Measurements from ENCODE around the gene CA11.

CA11 gene

DNA sequence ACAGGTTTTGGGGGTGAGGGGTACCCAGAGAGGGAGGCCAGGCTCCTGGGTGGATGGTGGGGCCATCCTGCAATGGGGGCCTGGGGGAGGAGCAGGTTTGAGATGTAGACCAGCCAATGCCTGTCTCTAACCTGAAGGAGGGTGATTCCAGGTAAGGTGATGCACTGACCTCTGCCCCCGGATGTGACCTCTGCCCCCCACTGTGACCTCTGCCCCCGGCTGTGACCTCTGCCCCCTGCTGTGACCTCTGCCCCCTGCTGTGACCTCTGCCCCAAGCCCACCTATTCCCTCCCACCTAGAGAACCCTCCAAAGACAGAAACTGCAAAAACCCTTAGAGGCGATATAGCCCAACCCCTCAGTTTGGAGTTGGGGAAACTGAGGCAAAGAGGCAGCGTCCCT lies 49.8 kb downstream of the CA11 start:
- TF ChIP-seq, protein P1, sequence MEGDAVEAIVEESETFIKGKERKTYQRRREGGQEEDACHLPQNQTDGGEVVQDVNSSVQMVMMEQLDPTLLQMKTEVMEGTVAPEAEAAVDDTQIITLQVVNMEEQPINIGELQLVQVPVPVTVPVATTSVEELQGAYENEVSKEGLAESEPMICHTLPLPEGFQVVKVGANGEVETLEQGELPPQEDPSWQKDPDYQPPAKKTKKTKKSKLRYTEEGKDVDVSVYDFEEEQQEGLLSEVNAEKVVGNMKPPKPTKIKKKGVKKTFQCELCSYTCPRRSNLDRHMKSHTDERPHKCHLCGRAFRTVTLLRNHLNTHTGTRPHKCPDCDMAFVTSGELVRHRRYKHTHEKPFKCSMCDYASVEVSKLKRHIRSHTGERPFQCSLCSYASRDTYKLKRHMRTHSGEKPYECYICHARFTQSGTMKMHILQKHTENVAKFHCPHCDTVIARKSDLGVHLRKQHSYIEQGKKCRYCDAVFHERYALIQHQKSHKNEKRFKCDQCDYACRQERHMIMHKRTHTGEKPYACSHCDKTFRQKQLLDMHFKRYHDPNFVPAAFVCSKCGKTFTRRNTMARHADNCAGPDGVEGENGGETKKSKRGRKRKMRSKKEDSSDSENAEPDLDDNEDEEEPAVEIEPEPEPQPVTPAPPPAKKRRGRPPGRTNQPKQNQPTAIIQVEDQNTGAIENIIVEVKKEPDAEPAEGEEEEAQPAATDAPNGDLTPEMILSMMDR (conservative IDR thresholded peaks at IDR 0.05; ENCODE audit: low read depth): no peak
- no peak overlapping the region for H3K27ac ChIP-seq
- POLR2A ChIA-PET (ENCODE audit: low non-redundant PET): no interaction called here
- CTCF ChIA-PET: no interaction called here
- DNase-seq (ENCODE audit: low spot score): no peak

DNA sequence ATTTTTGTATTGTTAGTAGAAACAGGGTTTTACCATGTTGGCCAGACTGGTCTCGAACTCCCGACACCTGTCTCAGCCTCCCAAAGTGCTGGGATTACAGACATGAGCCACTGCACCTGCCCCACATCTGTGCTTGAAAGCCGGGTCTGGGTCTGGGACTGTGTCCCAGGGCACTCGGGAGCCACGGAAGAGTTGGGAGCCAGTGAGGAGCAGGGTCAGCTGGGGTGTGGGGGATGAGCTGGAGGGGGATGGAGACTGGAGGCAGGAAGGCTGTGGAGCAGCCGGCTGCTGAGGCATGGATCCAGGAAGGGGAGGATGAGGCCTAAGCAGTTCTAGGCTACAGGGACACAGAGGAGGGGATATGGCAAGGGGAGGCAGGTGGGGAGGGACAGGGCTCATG lies 50.2 kb downstream of the CA11 start:
- TF ChIP-seq, protein P1 (conservative IDR thresholded peaks at IDR 0.05; ENCODE audit: low read depth): no peak
- no peak for DNase-seq (ENCODE audit: low spot score)
- no peak overlapping the region for H3K27ac ChIP-seq
- CTCF ChIA-PET: interaction anchor here (1.4 kb wide), 1 partner anchor 12 kb away, joined by 7 read pairs; no protein-coding TSS in a partner anchor
- POLR2A ChIA-PET (ENCODE audit: low non-redundant PET): no interaction called here

DNA sequence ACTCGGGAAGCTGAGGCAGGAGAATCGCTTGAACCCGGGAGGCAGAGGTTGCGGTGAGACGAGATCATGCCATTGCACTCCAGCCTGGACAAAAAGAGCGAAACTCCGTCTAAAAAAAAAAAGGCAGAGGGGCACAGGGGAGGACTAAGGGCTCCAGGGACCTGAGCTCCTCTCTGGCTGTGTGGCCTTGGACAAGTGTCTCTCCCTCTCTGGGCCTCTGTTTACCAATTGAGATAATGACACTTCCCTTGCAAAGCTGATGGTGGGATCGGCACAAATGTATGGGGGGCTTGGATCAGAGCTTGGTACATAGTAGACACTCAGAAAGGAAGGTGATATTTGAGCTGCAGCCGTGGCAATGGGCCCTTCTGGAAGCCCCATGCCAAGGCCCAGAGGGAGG lies 50.8 kb downstream of the CA11 start:
- ChIA-PET POLR2A (ENCODE audit: low non-redundant PET) (no interaction called here), CTCF (interaction anchor here (0.6 to 1.4 kb wide), 2 partner anchors 13 to 140 kb away, joined by 3 to 7 read pairs; partner anchors contain the start of gene KCNJ14)
- TF ChIP-seq, protein P1 (conservative IDR thresholded peaks at IDR 0.05; ENCODE audit: low read depth): no peak
- DNase-seq (ENCODE audit: low spot score): no peak
- no peak overlapping the region for H3K27ac ChIP-seq

DNA sequence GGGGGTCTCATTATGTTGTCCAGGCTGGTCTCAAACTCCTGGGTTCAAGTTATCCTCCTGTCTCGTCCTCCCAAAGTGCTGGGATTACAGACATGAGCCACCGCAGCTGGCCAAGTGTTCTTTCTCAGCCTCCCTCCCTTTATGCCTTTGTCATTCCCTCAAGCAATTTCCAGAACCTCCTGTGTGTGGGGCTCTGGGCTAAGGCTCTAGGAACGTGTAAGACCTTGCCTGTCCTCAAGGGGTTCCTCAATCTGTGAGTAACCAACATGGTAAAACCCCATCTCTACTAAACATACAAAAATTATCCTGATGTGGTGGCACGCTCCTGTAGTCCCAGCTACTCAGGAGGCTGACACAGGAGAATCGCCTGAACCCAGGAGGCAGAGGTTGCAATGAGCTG lies 55.0 kb downstream of the CA11 start:
- TF ChIP-seq, protein P1 (conservative IDR thresholded peaks at IDR 0.05; ENCODE audit: low read depth): no peak
- ChIA-PET CTCF (no interaction called here), POLR2A (ENCODE audit: low non-redundant PET) (no interaction called here)
- DNase-seq (ENCODE audit: low spot score): no peak
- H3K27ac ChIP-seq: peak overlapping the region; percentile 74

DNA sequence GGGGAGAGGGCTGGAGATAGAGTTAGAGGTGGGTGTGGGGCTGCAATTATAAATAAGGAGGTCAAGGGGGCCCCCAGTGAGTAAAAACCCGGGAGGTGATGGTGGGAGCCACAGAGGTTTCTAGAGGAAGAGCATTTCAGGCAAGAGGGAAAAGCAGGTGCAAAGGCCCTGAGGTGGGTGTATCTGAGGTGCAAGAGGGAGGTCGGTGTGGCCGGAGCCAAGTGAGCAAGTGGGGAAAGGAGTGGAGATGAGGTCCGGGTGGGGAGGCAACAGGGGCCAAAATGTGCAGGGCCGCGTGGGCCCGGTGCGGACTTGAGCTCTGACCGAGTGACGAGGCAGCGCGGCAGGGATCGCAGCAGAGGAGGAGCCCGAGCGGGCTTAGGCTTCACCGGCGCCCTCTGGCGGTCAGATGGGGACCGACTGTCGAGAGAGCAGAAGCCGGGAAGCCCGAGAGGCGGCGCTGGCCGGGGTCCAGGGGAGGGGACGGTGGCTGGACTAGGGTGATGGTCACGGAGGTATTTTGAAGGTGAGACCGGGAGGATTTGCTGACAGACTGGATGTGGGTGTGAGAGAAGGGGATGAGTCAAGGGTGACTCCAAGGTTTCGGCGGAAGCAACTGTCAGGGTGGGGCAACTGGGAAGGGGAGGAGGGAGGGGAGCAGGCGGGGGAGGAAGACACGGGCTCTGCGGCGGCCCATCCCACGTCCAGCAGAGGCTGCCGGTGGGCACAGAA lies 57.2 kb downstream of the CA11 start:
- POLR2A ChIA-PET (ENCODE audit: low non-redundant PET): interaction anchor here (0.6 kb wide), 1 partner anchor 30 kb away, joined by 3 read pairs; the partner anchor contains the start of genes RPL18 and SPHK2
- TF ChIP-seq, protein P1 (conservative IDR thresholded peaks at IDR 0.05; ENCODE audit: low read depth): peak; percentile 93
- CTCF ChIA-PET: interaction anchor here (0.6 to 1.8 kb wide), 15 partner anchors 18 to 269 kb away, joined by 3 to 7 read pairs (median 4); no protein-coding TSS in a partner anchor
- peak; percentile 93 for DNase-seq (ENCODE audit: low spot score)
- peak overlapping the region; percentile 74 for H3K27ac ChIP-seq

Measured in RWPE1 (cell line).